HG03175 (cell line): ENCODE data around the gene MLXIP.

ENCODE experiments used
- ATAC-seq: cut with Tn5 transposase; IDR thresholded peaks from one replicate; pipeline ENCODE4 v1.9.1; 2021; ENCODE audit warnings: mild to moderate bottlenecking, moderate library complexity; ENCODE audit not compliant: unreplicated experiment

Gene MLXIP

GRCh38 chr12:122182887-122183587 is 104.5 kb downstream of the MLXIP start, which contains the start of gene LRRC43:
Gene LRRC43 (plus strand): TSS chr12:122183123. CDS start chr12:122183145, 22 bp downstream.
- no peak for ATAC-seq

- no peak for ATAC-seq
These were observed 105.0 kb downstream of the MLXIP start for GRCh38 chr12:122183588-122183940.

GRCh38 chr12:122184517-122184916 is 106.0 kb downstream of the MLXIP start:
- no peak for ATAC-seq

- no peak for ATAC-seq
These were observed 106.5 kb downstream of the MLXIP start for GRCh38 chr12:122185079-122185478.

- no peak for ATAC-seq
These were observed 107.0 kb downstream of the MLXIP start for GRCh38 chr12:122185494-122186082.

GRCh38 chr12:122187466-122187865 is 108.9 kb downstream of the MLXIP start:
- no peak for ATAC-seq

GRCh38 chr12:122189626-122190475 is 111.3 kb downstream of the MLXIP start:
- no peak for ATAC-seq

GRCh38 chr12:122190842-122191668 is 112.5 kb downstream of the MLXIP start:
- ATAC-seq, result no peak

- no peak for ATAC-seq
These were observed 113.9 kb downstream of the MLXIP start for GRCh38 chr12:122192441-122192840.

GRCh38 chr12:122194804-122195203 is 116.2 kb downstream of the MLXIP start:
- ATAC-seq, result no peak

GRCh38 chr12:122195405-122195804 is 116.8 kb downstream of the MLXIP start:
- no peak for ATAC-seq
